ENCODE data around the gene PIGU.

DNA sequence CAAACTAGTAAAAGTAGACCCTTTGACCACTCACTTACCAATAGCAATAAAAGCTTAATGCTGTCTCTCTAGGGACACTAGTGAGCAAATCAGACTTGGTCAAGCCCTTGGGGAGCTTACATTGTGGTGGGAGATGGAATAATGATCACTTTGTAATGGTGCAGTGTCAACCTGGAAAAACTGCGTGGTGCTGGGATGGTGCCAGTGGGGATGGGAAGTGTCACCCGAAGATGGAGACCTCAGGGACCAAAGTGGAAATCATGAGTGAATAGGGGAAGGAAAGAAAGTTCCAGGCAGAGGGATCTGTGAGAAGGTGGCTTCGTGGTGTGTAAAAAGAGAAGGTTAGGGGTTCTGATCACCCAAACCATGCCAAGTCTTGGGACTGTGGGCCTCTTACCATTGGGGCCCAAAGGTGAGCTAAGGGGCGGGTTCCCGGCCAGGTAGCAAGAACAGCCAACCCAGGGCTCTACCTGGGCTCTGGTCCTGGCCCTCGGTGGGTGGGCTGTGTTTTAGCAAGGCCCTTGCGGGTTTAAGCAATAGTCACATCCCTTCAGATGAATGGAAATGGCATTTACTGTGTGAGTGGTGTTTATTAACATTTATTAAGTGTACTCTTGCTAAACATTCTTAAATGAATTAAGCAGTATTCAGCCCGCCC, 145.2 kb downstream of the PIGU start:
- TF ChIP-seq, protein P1, sequence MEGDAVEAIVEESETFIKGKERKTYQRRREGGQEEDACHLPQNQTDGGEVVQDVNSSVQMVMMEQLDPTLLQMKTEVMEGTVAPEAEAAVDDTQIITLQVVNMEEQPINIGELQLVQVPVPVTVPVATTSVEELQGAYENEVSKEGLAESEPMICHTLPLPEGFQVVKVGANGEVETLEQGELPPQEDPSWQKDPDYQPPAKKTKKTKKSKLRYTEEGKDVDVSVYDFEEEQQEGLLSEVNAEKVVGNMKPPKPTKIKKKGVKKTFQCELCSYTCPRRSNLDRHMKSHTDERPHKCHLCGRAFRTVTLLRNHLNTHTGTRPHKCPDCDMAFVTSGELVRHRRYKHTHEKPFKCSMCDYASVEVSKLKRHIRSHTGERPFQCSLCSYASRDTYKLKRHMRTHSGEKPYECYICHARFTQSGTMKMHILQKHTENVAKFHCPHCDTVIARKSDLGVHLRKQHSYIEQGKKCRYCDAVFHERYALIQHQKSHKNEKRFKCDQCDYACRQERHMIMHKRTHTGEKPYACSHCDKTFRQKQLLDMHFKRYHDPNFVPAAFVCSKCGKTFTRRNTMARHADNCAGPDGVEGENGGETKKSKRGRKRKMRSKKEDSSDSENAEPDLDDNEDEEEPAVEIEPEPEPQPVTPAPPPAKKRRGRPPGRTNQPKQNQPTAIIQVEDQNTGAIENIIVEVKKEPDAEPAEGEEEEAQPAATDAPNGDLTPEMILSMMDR (IDR thresholded peaks at IDR 0.05), result no peak
- TF ChIP-seq POLR2A (IDR thresholded peaks at IDR 0.05) (no peak), EP300 (IDR thresholded peaks at IDR 0.05) (no peak)
